HEK293 (cell line): Measurements from ENCODE around the gene RBFOX2.

Experiments used
- BCL11A ChIP-seq: fragments of 450-650 bp; formaldehyde crosslinking; IDR thresholded peaks from 2 replicates; pipeline ENCODE4 v1.5.1; 2016; ENCODE audit warnings: low read depth, missing biosample characterization, missing genetic modification characterization
- FEZF1 ChIP-seq: fragments of 450-650 bp; formaldehyde crosslinking; IDR thresholded peaks from 2 replicates; pipeline ENCODE4 v1.5.1; 2016; ENCODE audit warnings: missing biosample characterization, missing genetic modification characterization
- HOXA7 ChIP-seq: sonication (generic); formaldehyde crosslinking; IDR thresholded peaks from 2 replicates; pipeline ENCODE4 v1.8.1; 2022; ENCODE audit warnings: missing genetic modification reagents, borderline replicate concordance
- PRDM1 ChIP-seq: fragments of 450-650 bp; formaldehyde crosslinking; IDR thresholded peaks from 2 replicates; pipeline ENCODE4; 2016; ENCODE audit warnings: missing biosample characterization, missing genetic modification characterization
- WT1 ChIP-seq: fragments of 450-650 bp; formaldehyde crosslinking; IDR thresholded peaks from 2 replicates; pipeline ENCODE4 v1.5.1; 2016; ENCODE audit warnings: missing biosample characterization, missing genetic modification characterization
- YY2 ChIP-seq: fragments of 450-650 bp; formaldehyde crosslinking; IDR thresholded peaks from 2 replicates; pipeline ENCODE4 v1.5.1; 2016; ENCODE audit warnings: missing biosample characterization, missing genetic modification characterization
- ZBTB17 ChIP-seq: fragments of 450-650 bp; formaldehyde crosslinking; IDR thresholded peaks from 2 replicates; pipeline ENCODE4 v1.5.1; 2016; ENCODE audit warnings: missing biosample characterization, missing genetic modification characterization
- ZEB2 ChIP-seq: fragments of 450-650 bp; formaldehyde crosslinking; IDR thresholded peaks from 2 replicates; pipeline ENCODE4 v1.5.1; 2016; ENCODE audit warnings: missing biosample characterization, missing genetic modification characterization
- ZNF114 ChIP-seq: fragments of 450-650 bp; formaldehyde crosslinking; IDR thresholded peaks from 2 replicates; pipeline ENCODE4 v1.5.0; 2017; ENCODE audit warnings: missing biosample characterization, missing genetic modification characterization
- TF ChIP-seq, protein P1 (sequence below): fragments of 450-650 bp; formaldehyde crosslinking; IDR thresholded peaks from 2 replicates; pipeline ENCODE4 v1.5.1; 2016; ENCODE audit warnings: missing biosample characterization, missing genetic modification characterization
- TF ChIP-seq, protein P2 (sequence below): fragments of 450-650 bp; formaldehyde crosslinking; IDR thresholded peaks from 2 replicates; pipeline ENCODE4 v1.5.1; 2016; ENCODE audit warnings: missing biosample characterization, missing genetic modification characterization, low read depth
- TF ChIP-seq, protein P3 (sequence below): fragments of 450-650 bp; formaldehyde crosslinking; IDR thresholded peaks from 2 replicates; pipeline ENCODE4; 2016; ENCODE audit warnings: missing biosample characterization, missing genetic modification characterization
- TF ChIP-seq, protein P4 (sequence below): fragments of 450-650 bp; formaldehyde crosslinking; IDR thresholded peaks from 2 replicates; pipeline ENCODE4 v1.5.1; 2016; ENCODE audit warnings: missing biosample characterization, missing genetic modification characterization
- TF ChIP-seq, protein P5 (sequence below): fragments of 450-650 bp; formaldehyde crosslinking; IDR thresholded peaks from 2 replicates; pipeline ENCODE4 v1.5.1; 2017; ENCODE audit warnings: missing biosample characterization, missing genetic modification characterization
- TF ChIP-seq, protein P6 (sequence below): fragments of 450-650 bp; formaldehyde crosslinking; IDR thresholded peaks from 2 replicates; pipeline ENCODE4 v1.5.1; 2016; ENCODE audit warnings: missing biosample characterization, missing genetic modification characterization

RBFOX2 gene

DNA sequence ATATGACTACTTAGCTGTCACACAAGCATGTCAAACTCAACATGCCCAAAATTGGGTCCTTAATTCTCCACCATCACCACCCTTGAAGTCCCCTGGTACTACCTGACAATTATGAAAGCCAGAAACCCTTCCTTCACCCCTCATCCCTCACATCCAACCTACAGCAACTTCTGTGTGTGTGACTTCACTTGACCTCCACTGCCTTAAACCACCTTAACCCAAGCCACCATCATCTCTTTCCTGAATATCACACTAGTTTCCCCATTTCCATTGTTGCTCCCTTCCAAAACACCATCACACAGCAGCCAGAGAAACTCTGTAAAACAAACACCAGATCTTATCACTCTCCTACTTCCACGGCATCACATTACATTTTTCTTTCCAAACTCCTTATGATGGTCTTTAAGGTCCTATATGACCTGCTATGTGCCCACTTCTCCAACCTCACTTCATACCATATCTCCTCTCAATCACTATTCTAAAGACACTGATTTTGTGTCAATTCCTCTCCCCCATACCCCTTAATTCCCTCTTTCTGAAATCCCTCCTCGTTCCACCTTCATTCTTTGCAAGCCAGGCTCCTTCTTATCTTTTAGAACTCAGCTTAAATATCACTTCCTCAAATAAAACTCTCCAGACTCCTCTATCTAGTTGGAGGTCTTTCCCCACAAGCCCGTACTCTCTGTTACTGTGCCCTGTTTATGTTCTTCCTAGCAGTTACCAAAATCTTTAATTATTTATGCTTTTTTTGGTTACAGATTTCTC is 124.9 kb downstream of the RBFOX2 start (continued):
- TF ChIP-seq, protein P1, sequence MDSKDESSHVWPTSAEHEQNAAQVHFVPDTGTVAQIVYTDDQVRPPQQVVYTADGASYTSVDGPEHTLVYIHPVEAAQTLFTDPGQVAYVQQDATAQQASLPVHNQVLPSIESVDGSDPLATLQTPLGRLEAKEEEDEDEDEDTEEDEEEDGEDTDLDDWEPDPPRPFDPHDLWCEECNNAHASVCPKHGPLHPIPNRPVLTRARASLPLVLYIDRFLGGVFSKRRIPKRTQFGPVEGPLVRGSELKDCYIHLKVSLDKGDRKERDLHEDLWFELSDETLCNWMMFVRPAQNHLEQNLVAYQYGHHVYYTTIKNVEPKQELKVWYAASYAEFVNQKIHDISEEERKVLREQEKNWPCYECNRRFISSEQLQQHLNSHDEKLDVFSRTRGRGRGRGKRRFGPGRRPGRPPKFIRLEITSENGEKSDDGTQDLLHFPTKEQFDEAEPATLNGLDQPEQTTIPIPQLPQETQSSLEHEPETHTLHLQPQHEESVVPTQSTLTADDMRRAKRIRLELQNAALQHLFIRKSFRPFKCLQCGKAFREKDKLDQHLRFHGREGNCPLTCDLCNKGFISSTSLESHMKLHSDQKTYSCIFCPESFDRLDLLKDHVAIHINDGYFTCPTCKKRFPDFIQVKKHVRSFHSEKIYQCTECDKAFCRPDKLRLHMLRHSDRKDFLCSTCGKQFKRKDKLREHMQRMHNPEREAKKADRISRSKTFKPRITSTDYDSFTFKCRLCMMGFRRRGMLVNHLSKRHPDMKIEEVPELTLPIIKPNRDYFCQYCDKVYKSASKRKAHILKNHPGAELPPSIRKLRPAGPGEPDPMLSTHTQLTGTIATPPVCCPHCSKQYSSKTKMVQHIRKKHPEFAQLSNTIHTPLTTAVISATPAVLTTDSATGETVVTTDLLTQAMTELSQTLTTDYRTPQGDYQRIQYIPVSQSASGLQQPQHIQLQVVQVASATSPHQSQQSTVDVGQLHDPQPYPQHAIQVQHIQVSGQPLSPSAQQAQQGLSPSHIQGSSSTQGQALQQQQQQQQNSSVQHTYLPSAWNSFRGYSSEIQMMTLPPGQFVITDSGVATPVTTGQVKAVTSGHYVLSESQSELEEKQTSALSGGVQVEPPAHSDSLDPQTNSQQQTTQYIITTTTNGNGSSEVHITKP (tag by site-specific recombination) = peak; percentile 75
- TF ChIP-seq, protein P2, sequence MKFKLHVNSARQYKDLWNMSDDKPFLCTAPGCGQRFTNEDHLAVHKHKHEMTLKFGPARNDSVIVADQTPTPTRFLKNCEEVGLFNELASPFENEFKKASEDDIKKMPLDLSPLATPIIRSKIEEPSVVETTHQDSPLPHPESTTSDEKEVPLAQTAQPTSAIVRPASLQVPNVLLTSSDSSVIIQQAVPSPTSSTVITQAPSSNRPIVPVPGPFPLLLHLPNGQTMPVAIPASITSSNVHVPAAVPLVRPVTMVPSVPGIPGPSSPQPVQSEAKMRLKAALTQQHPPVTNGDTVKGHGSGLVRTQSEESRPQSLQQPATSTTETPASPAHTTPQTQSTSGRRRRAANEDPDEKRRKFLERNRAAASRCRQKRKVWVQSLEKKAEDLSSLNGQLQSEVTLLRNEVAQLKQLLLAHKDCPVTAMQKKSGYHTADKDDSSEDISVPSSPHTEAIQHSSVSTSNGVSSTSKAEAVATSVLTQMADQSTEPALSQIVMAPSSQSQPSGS (tag by site-specific recombination) = peak; percentile 4; the same call in 1 of the 2 replicates
- TF ChIP-seq HOXA7 (CRISPR knock-in tag) (no peak), PRDM1 (tag by site-specific recombination) (peak; percentile 49; the same call in 1 of the 2 replicates), ZNF114 (tag by site-specific recombination) (no peak), ZEB2 (tag by site-specific recombination) (peak; percentile 43; the same call in 1 of the 2 replicates), BCL11A (tag by site-specific recombination) (no peak), ZBTB17 (tag by site-specific recombination) (peak; percentile 79), YY2 (peak; percentile 64; the same call in 1 of the 2 replicates), FEZF1 (peak; percentile 76), WT1 (peak; percentile 56)
- TF ChIP-seq, protein P3, sequence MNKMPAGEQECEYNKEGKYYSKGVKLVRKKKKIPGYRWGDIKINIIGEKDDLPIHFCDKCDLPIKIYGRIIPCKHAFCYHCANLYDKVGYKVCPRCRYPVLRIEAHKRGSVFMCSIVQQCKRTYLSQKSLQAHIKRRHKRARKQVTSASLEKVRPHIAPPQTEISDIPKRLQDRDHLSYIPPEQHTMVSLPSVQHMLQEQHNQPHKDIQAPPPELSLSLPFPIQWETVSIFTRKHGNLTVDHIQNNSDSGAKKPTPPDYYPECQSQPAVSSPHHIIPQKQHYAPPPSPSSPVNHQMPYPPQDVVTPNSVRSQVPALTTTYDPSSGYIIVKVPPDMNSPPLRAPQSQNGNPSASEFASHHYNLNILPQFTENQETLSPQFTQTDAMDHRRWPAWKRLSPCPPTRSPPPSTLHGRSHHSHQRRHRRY (tag by site-specific recombination) = no peak
- TF ChIP-seq, protein P4, sequence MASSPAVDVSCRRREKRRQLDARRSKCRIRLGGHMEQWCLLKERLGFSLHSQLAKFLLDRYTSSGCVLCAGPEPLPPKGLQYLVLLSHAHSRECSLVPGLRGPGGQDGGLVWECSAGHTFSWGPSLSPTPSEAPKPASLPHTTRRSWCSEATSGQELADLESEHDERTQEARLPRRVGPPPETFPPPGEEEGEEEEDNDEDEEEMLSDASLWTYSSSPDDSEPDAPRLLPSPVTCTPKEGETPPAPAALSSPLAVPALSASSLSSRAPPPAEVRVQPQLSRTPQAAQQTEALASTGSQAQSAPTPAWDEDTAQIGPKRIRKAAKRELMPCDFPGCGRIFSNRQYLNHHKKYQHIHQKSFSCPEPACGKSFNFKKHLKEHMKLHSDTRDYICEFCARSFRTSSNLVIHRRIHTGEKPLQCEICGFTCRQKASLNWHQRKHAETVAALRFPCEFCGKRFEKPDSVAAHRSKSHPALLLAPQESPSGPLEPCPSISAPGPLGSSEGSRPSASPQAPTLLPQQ (tag by site-specific recombination) = peak; percentile 50
- TF ChIP-seq, protein P5, sequence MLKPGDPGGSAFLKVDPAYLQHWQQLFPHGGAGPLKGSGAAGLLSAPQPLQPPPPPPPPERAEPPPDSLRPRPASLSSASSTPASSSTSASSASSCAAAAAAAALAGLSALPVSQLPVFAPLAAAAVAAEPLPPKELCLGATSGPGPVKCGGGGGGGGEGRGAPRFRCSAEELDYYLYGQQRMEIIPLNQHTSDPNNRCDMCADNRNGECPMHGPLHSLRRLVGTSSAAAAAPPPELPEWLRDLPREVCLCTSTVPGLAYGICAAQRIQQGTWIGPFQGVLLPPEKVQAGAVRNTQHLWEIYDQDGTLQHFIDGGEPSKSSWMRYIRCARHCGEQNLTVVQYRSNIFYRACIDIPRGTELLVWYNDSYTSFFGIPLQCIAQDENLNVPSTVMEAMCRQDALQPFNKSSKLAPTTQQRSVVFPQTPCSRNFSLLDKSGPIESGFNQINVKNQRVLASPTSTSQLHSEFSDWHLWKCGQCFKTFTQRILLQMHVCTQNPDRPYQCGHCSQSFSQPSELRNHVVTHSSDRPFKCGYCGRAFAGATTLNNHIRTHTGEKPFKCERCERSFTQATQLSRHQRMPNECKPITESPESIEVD (tag by site-specific recombination) = peak; percentile 65; the same call in 1 of the 2 replicates
- TF ChIP-seq, protein P6, sequence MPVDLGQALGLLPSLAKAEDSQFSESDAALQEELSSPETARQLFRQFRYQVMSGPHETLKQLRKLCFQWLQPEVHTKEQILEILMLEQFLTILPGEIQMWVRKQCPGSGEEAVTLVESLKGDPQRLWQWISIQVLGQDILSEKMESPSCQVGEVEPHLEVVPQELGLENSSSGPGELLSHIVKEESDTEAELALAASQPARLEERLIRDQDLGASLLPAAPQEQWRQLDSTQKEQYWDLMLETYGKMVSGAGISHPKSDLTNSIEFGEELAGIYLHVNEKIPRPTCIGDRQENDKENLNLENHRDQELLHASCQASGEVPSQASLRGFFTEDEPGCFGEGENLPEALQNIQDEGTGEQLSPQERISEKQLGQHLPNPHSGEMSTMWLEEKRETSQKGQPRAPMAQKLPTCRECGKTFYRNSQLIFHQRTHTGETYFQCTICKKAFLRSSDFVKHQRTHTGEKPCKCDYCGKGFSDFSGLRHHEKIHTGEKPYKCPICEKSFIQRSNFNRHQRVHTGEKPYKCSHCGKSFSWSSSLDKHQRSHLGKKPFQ (tag by site-specific recombination) = peak; percentile 17; the same call in 1 of the 2 replicates
